Common myeloid progenitor, CD34-positive (primary cell): ENCODE data around the gene NISCH.

ENCODE experiments used
- CTCF ChIA-PET: fragments of 350-600 bp; sonication (Branson Sonifier 250); formaldehyde crosslinking; loops from one replicate; lab custom pipeline; 2021; ENCODE audit warnings: antibody characterized with exemption; lab: Charles Lee
- POLR2A ChIA-PET: fragments of 350-600 bp; sonication (Branson Sonifier 250); formaldehyde crosslinking; loops from one replicate; lab custom pipeline; 2021; ENCODE audit warnings: antibody characterized with exemption; lab: Charles Lee
- DNase-seq, 3 donors: peaks; one replicate each; pipeline versions ENCODE4 v3.0.0 to v3.0.0-alpha.2; 2013
- H3K27ac ChIP-seq, 2 experiments: 1 replicate in 1 of 2; 2 replicates in 1 of 2; pipeline ENCODE4 v1.7.0; 2013; ENCODE audit warnings: inconsistent platforms in 2 of 2, low read length in 2 of 2, mild to moderate bottlenecking in 2 of 2, low read depth in 1 of 2, moderate library complexity in 1 of 2; ENCODE audit not compliant: severe bottlenecking in 2 of 2, insufficient read depth in 1 of 2, poor library complexity in 1 of 2
- H3K27me3 ChIP-seq, 5 experiments: replicated peaks in 2 of 5; 1 replicate in 3 of 5; 2 replicates in 2 of 5; pipeline versions ENCODE4 v1.6.1 to v1.7.0; 2013; ENCODE audit warnings: low read length in 4 of 5, mild to moderate bottlenecking in 2 of 5, moderate library complexity in 2 of 5, inconsistent platforms in 1 of 5; ENCODE audit not compliant: insufficient read depth in 5 of 5, control insufficient read depth in 4 of 5
- H3K36me3 ChIP-seq, 4 experiments: 1 replicate in 2 of 4; 2 replicates in 2 of 4; pipeline versions ENCODE4 v1.6.1 to v1.7.0; 2013; ENCODE audit warnings: low read length in 3 of 4, control low read depth in 1 of 4, mild to moderate bottlenecking in 1 of 4; ENCODE audit not compliant: control insufficient read depth in 4 of 4, insufficient read depth in 4 of 4
- H3K4me1 ChIP-seq, 4 experiments: 1 replicate in 3 of 4; 2 replicates in 1 of 4; pipeline versions ENCODE4 v1.6.1 to v1.7.1; 2013; ENCODE audit warnings: low read length in 3 of 4, mild to moderate bottlenecking in 3 of 4, control low read depth in 1 of 4, inconsistent platforms in 1 of 4, moderate library complexity in 1 of 4; ENCODE audit not compliant: control insufficient read depth in 4 of 4, insufficient read depth in 4 of 4; ENCODE audit errors: control extremely low read depth in 1 of 4
- H3K4me3 ChIP-seq, 7 experiments: 1 replicate in 4 of 7; 2 replicates in 3 of 7; pipeline versions ENCODE4 v1.5.1 to v1.7.0; 2013; ENCODE audit warnings: mild to moderate bottlenecking in 7 of 7, low read length in 6 of 7, moderate library complexity in 6 of 7, inconsistent platforms in 2 of 7, low read depth in 2 of 7, control low read depth in 1 of 7; ENCODE audit not compliant: insufficient read depth in 4 of 7, control insufficient read depth in 1 of 7; ENCODE audit errors: extremely low read depth in 1 of 7
- H3K9me3 ChIP-seq, 5 experiments: 1 replicate in 4 of 5; 2 replicates in 1 of 5; pipeline versions ENCODE4 v1.6.1 to v1.7.1; 2013; ENCODE audit warnings: low read length in 4 of 5, mild to moderate bottlenecking in 2 of 5, inconsistent platforms in 1 of 5, low read depth in 1 of 5, moderate library complexity in 1 of 5; ENCODE audit not compliant: control insufficient read depth in 4 of 5, insufficient read depth in 2 of 5; ENCODE audit errors: control extremely low read depth in 1 of 5
- WGBS: methylation state at CpG from one replicate; pipeline ENCODE4 v1.1.5; 2013; ENCODE audit not compliant: insufficient coverage; 5-methylcytosine and 5-hydroxymethylcytosine counted together

Gene NISCH

DNA sequence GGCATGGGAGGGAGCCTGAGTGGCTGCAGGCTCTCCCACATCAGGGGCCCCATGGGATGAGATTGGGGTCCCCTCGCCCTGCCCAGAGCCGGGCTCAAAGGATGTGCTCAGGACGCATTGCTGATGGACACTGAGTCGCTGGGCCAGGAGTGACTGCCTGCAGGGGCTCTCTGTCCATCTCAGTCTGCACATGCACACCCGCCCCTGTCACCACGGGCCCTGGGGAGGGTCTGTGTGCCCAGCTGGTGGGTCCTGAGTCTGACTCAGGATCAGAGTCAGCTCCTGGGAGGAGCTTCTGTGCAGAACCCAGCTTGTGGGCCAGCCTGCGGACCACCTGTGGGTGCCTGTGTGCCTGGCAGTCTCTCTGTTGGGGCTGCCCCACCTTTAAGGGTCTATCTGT is 57.9 kb downstream of the NISCH start:
- H3K27ac ChIP-seq, result no peak overlapping the region
- H3K4me1 ChIP-seq, result no peaks in the 10 kb centered on the region
- DNase-seq, result no peak
- H3K36me3 ChIP-seq, result peaks cover 0 to 97% (median 0%) of the 10 kb centered on the region in 4 experiments
- no peaks in the 10 kb centered on the region for H3K27me3 ChIP-seq
- ChIA-PET POLR2A (no interaction called here), CTCF (no interaction called here)
- H3K4me3 ChIP-seq, result no peak overlapping the region
- WGBS, result 98% methylated on average over 5 of the region's 7 CpGs
- no peaks in the 10 kb centered on the region for H3K9me3 ChIP-seq

DNA sequence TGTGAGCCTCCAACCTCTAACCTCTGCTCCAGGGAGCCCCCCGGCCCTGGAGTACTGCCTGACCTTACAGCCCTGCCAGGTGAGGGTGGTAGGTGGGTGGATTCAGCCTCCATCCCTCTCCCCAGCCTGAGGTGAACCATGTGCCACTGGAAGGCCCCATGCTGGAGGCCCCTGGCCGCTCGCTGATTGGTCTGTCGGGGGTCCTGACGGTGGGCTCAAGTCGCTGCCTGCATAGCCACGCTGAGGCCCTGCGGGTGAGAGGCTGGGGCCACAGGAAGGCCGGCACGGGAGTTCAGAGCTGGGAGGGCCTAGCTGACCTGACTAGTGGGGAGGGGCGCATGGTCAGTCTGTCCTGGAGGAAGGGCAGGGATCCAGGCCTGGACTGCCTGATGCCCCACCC is 59.2 kb downstream of the NISCH start:
- CTCF ChIA-PET, result no interaction called here
- H3K27ac ChIP-seq, result no peak overlapping the region
- peaks cover 0 to 97% (median 0%) of the 10 kb centered on the region in 4 experiments for H3K36me3 ChIP-seq
- H3K4me1 ChIP-seq, result no peaks in the 10 kb centered on the region
- H3K4me3 ChIP-seq, result no peak overlapping the region
- H3K27me3 ChIP-seq, result no peaks in the 10 kb centered on the region
- 100% methylated on average over 9 of the region's 11 CpGs for WGBS
- POLR2A ChIA-PET, result no interaction called here
- no peak for DNase-seq
- H3K9me3 ChIP-seq, result no peaks in the 10 kb centered on the region

DNA sequence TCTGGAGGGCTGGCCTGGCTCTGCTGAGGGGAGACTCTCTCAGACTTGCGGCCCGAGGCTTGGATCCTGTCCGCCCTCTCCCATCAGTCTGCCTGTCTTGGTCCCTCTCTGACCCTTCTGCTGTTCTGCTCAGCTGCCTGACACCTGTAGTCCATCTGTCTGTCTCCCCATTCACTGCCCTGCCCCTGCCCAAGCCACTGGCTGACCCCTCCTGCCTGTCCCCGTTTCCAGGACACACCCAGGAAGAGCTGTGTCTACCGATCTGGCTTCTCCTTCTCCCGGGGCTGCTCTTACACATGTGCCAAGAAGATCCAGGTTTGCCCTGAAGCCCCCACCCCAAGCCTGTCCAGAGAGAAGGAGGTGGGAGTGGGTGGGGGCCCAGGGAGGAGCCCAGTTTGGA is 59.8 kb downstream of the NISCH start:
- 100% methylated on average over 3 of the region's 6 CpGs for WGBS
- no peaks in the 10 kb centered on the region for H3K9me3 ChIP-seq
- ChIA-PET POLR2A (no interaction called here), CTCF (no interaction called here)
- peaks cover 0 to 97% (median 0%) of the 10 kb centered on the region in 4 experiments for H3K36me3 ChIP-seq
- no peak overlapping the region for H3K27ac ChIP-seq
- no peak overlapping the region for H3K4me3 ChIP-seq
- H3K27me3 ChIP-seq, result no peaks in the 10 kb centered on the region
- no peak for DNase-seq
- no peaks in the 10 kb centered on the region for H3K4me1 ChIP-seq

DNA sequence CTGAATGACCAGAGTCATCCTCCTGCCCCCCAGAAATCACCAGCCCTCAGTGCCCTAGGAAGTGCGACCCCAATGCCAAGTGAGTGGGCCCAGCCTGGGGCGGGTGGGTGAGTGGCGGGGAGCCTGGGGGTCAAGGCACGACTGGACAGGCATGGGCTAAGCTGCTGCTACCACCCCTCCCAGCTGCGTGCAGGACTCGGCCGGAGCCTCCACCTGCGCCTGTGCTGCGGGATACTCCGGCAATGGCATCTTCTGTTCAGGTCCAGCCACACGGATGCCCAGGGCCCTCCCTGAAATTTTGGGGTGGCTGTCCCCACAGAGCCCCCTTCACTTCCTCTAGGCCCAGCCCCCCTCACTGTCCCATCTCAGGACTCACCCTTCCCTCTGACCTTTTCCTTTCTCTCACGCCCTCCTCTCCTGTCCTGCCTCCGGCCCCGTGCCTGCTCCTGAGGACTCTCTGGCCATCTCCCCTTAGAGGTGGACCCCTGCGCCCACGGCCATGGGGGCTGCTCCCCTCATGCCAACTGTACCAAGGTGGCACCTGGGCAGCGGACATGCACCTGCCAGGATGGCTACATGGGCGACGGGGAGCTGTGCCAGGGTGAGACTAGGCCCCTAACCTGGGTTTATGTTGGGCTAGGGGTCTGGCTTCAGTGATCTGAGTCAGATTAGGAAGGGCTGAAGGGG is 61.2 kb downstream of the NISCH start:
- ChIA-PET POLR2A (interaction anchor here (0.6 kb wide), 1 partner anchor 18 kb away, joined by 3 read pairs; no protein-coding TSS in a partner anchor), CTCF (interaction anchor here (0.7 kb wide), 1 partner anchor 105 kb away, joined by 3 read pairs; no protein-coding TSS in a partner anchor)
- H3K27ac ChIP-seq, result no peak overlapping the region
- no peaks in the 10 kb centered on the region for H3K4me1 ChIP-seq
- H3K36me3 ChIP-seq, result peaks cover 0 to 97% (median 1%) of the 10 kb centered on the region in 4 experiments
- no peak overlapping the region for H3K4me3 ChIP-seq
- WGBS, result 100% methylated on average over 17 of the region's 19 CpGs
- DNase-seq, result no peak
- H3K27me3 ChIP-seq, result no peaks in the 10 kb centered on the region
- H3K9me3 ChIP-seq, result no peaks in the 10 kb centered on the region

DNA sequence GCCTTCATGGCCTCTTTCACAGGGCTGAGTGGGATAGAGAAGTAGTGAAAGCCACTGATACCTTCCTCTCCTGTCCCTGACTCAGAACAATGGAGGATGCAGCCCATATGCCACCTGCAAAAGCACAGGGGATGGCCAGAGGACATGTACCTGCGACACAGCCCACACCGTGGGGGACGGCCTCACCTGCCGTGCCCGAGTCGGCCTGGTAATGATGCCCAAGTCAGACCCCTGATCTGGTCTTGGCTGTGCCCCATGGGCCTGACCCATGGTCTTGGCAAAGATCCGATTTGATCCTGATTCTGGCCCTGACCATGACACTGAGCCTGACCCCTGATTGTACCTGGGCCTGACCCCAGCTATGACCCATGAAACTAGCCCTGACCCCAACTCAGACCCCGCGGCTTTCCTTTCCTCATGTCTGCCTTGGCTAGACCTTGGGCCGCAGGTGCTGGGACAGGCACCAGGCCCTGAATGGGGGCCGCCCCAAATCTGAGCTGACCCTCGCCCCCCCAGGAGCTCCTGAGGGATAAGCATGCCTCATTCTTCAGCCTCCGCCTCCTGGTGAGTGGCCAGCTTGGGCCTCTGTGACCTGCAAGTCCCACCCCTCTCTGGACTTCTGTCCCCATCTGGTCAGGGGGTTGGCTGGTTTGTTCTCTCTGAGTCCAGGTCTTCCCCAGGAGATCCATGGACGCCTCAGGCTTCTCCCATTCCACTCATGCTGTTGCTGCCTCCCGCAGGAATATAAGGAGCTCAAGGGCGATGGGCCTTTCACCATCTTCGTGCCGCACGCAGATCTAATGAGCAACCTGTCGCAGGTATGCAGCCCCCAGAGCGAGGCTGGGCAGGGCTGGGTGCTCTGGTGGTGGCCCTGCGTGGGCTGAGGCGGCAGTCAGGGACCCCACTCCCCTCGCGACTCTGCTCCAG is 62.7 kb downstream of the NISCH start:
- Histone ChIP-seq H3K9me3 (no peaks in the 10 kb centered on the region), H3K4me3 (no peak overlapping the region), H3K27me3 (no peaks in the 10 kb centered on the region), H3K36me3 (peaks cover 0 to 97% (median 2%) of the 10 kb centered on the region in 4 experiments), H3K4me1 (no peaks in the 10 kb centered on the region), H3K27ac (no peak overlapping the region)
- no peak for DNase-seq
- POLR2A ChIA-PET, result no interaction called here
- CTCF ChIA-PET, result interaction anchor here (0.8 to 2.0 kb wide), 4 partner anchors 19 to 72 kb away, joined by 3 to 5 read pairs (median 4); partner anchors contain the start of genes STAB1 and UQCC5
- 98% methylated on average over 24 of the region's 25 CpGs for WGBS

DNA sequence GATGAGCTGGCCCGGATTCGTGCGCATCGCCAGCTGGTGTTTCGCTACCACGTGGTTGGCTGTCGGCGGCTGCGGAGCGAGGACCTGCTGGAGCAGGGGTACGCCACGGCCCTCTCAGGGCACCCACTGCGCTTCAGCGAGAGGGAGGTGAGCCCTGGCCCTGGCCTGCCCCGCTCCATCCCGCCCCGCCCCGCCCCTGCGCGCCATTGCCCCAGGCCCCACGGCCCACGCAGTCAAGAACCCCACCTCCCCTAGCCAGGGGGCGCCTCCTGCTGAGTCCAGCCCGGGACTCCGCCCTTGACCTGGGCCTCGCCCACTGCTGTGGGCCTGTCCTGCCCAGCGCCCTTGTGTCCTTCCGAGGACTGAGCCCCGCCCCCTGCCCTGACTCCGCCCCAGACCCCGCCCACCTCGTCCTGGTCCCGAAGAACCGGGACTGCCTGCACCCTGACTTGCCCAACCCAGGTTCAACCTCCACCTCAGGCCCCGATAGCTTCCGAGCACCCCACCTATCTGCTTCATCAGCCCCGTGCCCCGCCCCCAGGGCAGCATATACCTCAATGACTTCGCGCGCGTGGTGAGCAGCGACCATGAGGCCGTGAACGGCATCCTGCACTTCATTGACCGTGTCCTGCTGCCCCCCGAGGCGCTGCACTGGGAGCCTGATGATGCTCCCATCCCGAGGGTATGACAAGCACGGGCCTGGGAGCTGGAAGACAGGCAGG is 63.5 kb downstream of the NISCH start:
- Histone ChIP-seq H3K27ac (no peak overlapping the region), H3K9me3 (no peaks in the 10 kb centered on the region), H3K4me1 (no peaks in the 10 kb centered on the region), H3K4me3 (no peak overlapping the region), H3K36me3 (peaks cover 0 to 97% (median 4%) of the 10 kb centered on the region in 4 experiments), H3K27me3 (no peaks in the 10 kb centered on the region)
- ChIA-PET POLR2A (interaction anchor here (0.6 kb wide), 1 partner anchor 1000 kb away, joined by 3 read pairs; no protein-coding TSS in a partner anchor), CTCF (interaction anchor here (1.5 to 2.0 kb wide), 2 partner anchors 20 to 23 kb away, joined by 4 to 5 read pairs; partner anchors contain the start of gene STAB1)
- WGBS, result 95% methylated on average over 37 of the region's 50 CpGs
- DNase-seq, result no peak
